Breast epithelium (tissue), 3 donors: Measurements from ENCODE around the gene ASIC4.
A peak's percentile ranks its signal among the peaks of the same experiment; 100 is the strongest.

Source experiments
- POLR2A ChIP-seq: fragments of 450-650 bp; IDR thresholded peaks from one replicate; pipeline ENCODE4 v1.6.1; 2016; ENCODE audit warnings: antibody characterized with exemption, mild to moderate bottlenecking, moderate library complexity
- POLR2AphosphoS5 ChIP-seq, 3 donors: sonication (generic); formaldehyde crosslinking; IDR thresholded peaks; one replicate each; pipeline ENCODE4 v1.6.1; 2017; ENCODE audit warnings: antibody characterized with exemption in 3 of 3
- TF ChIP-seq, protein P1 (sequence below), 3 donors: fragments of 450-650 bp; IDR thresholded peaks; one replicate each; pipeline ENCODE4 v1.5.1; 2016 to 2017; ENCODE audit warnings: antibody characterized with exemption in 3 of 3, mild to moderate bottlenecking in 3 of 3, moderate library complexity in 3 of 3

DNA sequence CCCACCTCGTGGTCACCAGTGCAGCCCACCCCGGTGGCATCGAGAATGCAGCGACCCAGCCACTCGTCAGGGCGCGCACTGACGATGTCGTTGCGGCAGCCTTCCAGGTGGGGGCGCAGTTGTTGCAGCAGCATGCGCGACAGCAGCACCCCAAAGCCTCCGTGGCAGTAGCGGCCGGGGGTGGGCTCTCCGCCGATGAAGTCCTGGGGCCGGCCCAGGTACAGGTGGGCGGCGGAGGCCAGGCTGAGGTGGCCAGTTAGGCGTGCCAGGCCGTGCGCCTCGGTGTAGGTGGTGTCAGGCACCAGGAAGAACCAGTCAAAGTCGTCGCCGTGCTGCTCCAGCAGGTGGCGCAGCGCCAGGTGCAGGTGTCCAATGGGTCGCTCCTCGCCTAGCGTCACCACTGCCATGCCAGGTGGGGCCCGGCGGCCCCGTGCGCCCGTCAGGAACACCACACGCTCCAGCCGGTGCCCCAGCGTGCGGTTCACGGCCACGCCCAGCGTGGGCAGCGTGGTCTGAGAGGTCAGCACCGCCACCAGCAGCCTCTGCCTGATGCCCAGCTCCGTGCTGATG, 27.4 kb downstream of the ASIC4 start:
- TF ChIP-seq, protein P1, sequence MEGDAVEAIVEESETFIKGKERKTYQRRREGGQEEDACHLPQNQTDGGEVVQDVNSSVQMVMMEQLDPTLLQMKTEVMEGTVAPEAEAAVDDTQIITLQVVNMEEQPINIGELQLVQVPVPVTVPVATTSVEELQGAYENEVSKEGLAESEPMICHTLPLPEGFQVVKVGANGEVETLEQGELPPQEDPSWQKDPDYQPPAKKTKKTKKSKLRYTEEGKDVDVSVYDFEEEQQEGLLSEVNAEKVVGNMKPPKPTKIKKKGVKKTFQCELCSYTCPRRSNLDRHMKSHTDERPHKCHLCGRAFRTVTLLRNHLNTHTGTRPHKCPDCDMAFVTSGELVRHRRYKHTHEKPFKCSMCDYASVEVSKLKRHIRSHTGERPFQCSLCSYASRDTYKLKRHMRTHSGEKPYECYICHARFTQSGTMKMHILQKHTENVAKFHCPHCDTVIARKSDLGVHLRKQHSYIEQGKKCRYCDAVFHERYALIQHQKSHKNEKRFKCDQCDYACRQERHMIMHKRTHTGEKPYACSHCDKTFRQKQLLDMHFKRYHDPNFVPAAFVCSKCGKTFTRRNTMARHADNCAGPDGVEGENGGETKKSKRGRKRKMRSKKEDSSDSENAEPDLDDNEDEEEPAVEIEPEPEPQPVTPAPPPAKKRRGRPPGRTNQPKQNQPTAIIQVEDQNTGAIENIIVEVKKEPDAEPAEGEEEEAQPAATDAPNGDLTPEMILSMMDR (IDR thresholded peaks at IDR 0.05): peak; percentile 94 to 98 (median 98)
- no peak for TF ChIP-seq POLR2A
- TF ChIP-seq POLR2AphosphoS5 (IDR thresholded peaks at IDR 0.05): peak in 1 of 3 donors; percentile 16
